HepG2 (cell line): ENCODE data around the gene CYLD. TPM values are rescaled to one million over a fixed set of nuclear protein-coding genes. Genes with fewer than 3 reads are reported as not detected.

Experiments used
- ATAC-seq: fragments of 200-7000 bp; cut with Tn5 transposase; 3 replicates; pipeline ENCODE4 v1.9.1; 2020; ENCODE audit warnings: mild to moderate bottlenecking, moderate library complexity
- BruUV-seq: library from RNA; stranded (reverse); fragments of 400-500 nt; replicated peaks from 2 replicates; lab custom pipeline; 2021; lab: Mats Ljungman, UMichigan
- CTCF ChIA-PET: fragments of 300-600 bp; formaldehyde crosslinking; extraction: SDS; loops from one replicate; lab custom pipeline; 2021; ENCODE audit warnings: low total read pairs, inconsistent platforms, low intra/inter-chr PET ratio; lab: Yijun Ruan, JAX
- POLR2A ChIA-PET: fragments of 350-600 bp; sonication (Branson Sonifier 250); formaldehyde crosslinking; loops from one replicate; lab custom pipeline; 2020; ENCODE audit warnings: antibody characterized with exemption, inconsistent platforms; lab: Yijun Ruan, JAX
- DNase-seq: peaks from one replicate; pipeline ENCODE4 v3.0.0-alpha.2; 2015; ENCODE audit warnings: low spot score
- FAIRE-seq: peaks from 3 replicates; lab custom pipeline; 2011; peaks lifted over from hg19 to GRCh38; lab: Jason Lieb, UNC
- H2AFZ ChIP-seq: one replicate; pipeline ENCODE4 v1.6.1; 2011; ENCODE audit warnings: low read length, inconsistent platforms
- H3K27ac ChIP-seq: fragments of 300-600 bp; 3 replicates; pipeline ENCODE4 v1.8.0; 2011; ENCODE audit warnings: mixed run types, mild to moderate bottlenecking, mixed read lengths, low read length, inconsistent platforms; ENCODE audit not compliant: insufficient read depth; ENCODE audit errors: extremely low read length
- H3K27me3 ChIP-seq, 2 experiments: fragments of 200-600 bp in 1 of 2; 2 replicates in 1 of 2; 3 replicates in 1 of 2; pipeline versions ENCODE4 v1.6.0 to v1.8.0; 2011; ENCODE audit warnings: low read length in 2 of 2, mild to moderate bottlenecking in 2 of 2, moderate library complexity in 2 of 2, inconsistent platforms in 1 of 2; ENCODE audit not compliant: insufficient read depth in 2 of 2, control insufficient read depth in 1 of 2
- H3K36me3 ChIP-seq, 2 experiments: fragments of 200-600 bp in 1 of 2; replicated peaks in 1 of 2; 2 replicates in 1 of 2; 3 replicates in 1 of 2; pipeline versions ENCODE4 v1.5.1 to v1.8.0; 2011; ENCODE audit warnings: low read length in 2 of 2, inconsistent platforms in 1 of 2; ENCODE audit not compliant: insufficient read depth in 2 of 2, control insufficient read depth in 1 of 2
- H3K4me1 ChIP-seq: 2 replicates; pipeline ENCODE4 v1.5.1; 2012; ENCODE audit warnings: low read length, inconsistent platforms; ENCODE audit not compliant: insufficient read depth
- H3K4me2 ChIP-seq: 2 replicates; pipeline ENCODE4 v1.6.0; 2011; ENCODE audit warnings: low read depth, low read length, inconsistent platforms
- H3K4me3 ChIP-seq, 3 experiments: fragments of 200-600 bp in 1 of 3; sonication (generic), shearing (Covaris generic) in 1 of 3; replicated peaks in 1 of 3; 2 replicates each; pipeline ENCODE4 v1.5.1; 2011 to 2016; ENCODE audit warnings: low read length in 3 of 3, inconsistent platforms in 2 of 3, low read depth in 2 of 3, mild to moderate bottlenecking in 2 of 3, control low read depth in 1 of 3, mixed read lengths in 1 of 3; ENCODE audit not compliant: insufficient read depth in 1 of 3
- H3K79me2 ChIP-seq: one replicate; pipeline ENCODE4 v1.6.1; 2011; ENCODE audit warnings: low read length, inconsistent platforms; ENCODE audit not compliant: insufficient read depth
- H3K9ac ChIP-seq: 2 replicates; pipeline ENCODE4 v1.6.0; 2011; ENCODE audit warnings: mild to moderate bottlenecking, low read depth, low read length, inconsistent platforms; ENCODE audit not compliant: insufficient read depth
- H3K9me3 ChIP-seq: 2 replicates; pipeline ENCODE4 v1.5.1; 2012; ENCODE audit warnings: mild to moderate bottlenecking, low read length
- H4K20me1 ChIP-seq: 2 replicates; pipeline ENCODE4 v1.6.0; 2011; ENCODE audit warnings: inconsistent platforms, mild to moderate bottlenecking, low read length, moderate library complexity; ENCODE audit not compliant: insufficient read depth
- AFF4 ChIP-seq: sonication (generic); formaldehyde crosslinking; IDR thresholded peaks from 2 replicates; pipeline ENCODE4 v1.4.0; 2020; ENCODE audit warnings: missing genetic modification reagents
- ATM ChIP-seq: fragments of 450-650 bp; IDR thresholded peaks from 2 replicates; pipeline ENCODE4 v1.7.1; 2017; ENCODE audit warnings: mild to moderate bottlenecking, borderline replicate concordance
- FOXK2 ChIP-seq: fragments of 450-650 bp; IDR thresholded peaks from 2 replicates; pipeline ENCODE4 v1.6.1; 2016
- IKZF1 ChIP-seq: fragments of 450-650 bp; IDR thresholded peaks from 2 replicates; pipeline ENCODE4 v1.7.1; 2016
- KLF11 ChIP-seq: IDR thresholded peaks from 2 replicates; pipeline ENCODE4 v1.6.1; 2016; ENCODE audit warnings: missing compliant biosample characterization
- NR1H2 ChIP-seq: sonication (generic); formaldehyde crosslinking; IDR thresholded peaks from 2 replicates; pipeline ENCODE4 v1.8.1; 2022; ENCODE audit warnings: low read depth, missing genetic modification reagents, borderline replicate concordance
- STAG1 ChIP-seq: sonication (generic); formaldehyde crosslinking; IDR thresholded peaks from 2 replicates; pipeline ENCODE4 v1.4.0; 2020; ENCODE audit warnings: missing genetic modification reagents
- ZNF124 ChIP-seq: sonication (generic); formaldehyde crosslinking; IDR thresholded peaks from 2 replicates; pipeline ENCODE4 v1.4.0; 2020; ENCODE audit warnings: missing genetic modification reagents
- ZNF17 ChIP-seq: sonication (generic); formaldehyde crosslinking; IDR thresholded peaks from 2 replicates; pipeline ENCODE4 v1.5.0; 2020; ENCODE audit warnings: mild to moderate bottlenecking, missing genetic modification reagents
- ZNF276 ChIP-seq: sonication (generic); formaldehyde crosslinking; IDR thresholded peaks from 2 replicates; pipeline ENCODE4 v1.4.0; 2020; ENCODE audit warnings: mild to moderate bottlenecking, low read depth, missing genetic modification reagents
- ZNF580 ChIP-seq: IDR thresholded peaks from 2 replicates; pipeline ENCODE4 v1.6.1; 2016; ENCODE audit warnings: low read depth, borderline replicate concordance
- ZNF609 ChIP-seq: sonication (generic); formaldehyde crosslinking; IDR thresholded peaks from 2 replicates; pipeline ENCODE4 v1.4.0; 2020; ENCODE audit warnings: mild to moderate bottlenecking, missing genetic modification reagents, borderline replicate concordance
- ZNF737 ChIP-seq: sonication (generic); formaldehyde crosslinking; IDR thresholded peaks from 2 replicates; pipeline ENCODE4 v1.5.0; 2020; ENCODE audit warnings: missing genetic modification reagents, mild to moderate bottlenecking, borderline replicate concordance
- WGBS: methylation state at CpG from one replicate; pipeline ENCODE4 v1.1.6; 2017; ENCODE audit warnings: low lambda C conversion rate; 5-methylcytosine and 5-hydroxymethylcytosine counted together
- in situ Hi-C: cut with HindIII; loops from 2 replicates; pipeline ENCODE4 v1.10.0; 2017; ENCODE audit warnings: low pct_unique_long_range_greater_than_20kb; ENCODE audit not compliant: extremely low pct_ligation_motif_present
- intact Hi-C: fragments of 100-400 bp; cut with micrococcal nuclease; formaldehyde crosslinking; loops from one replicate; pipeline ENCODE4 v1.10.0; 2022; ENCODE audit not compliant: unreplicated experiment
- polyA plus RNA-seq, 8 experiments: library from polyadenylated mRNA; depleted of rRNA in 3 of 8; stranded (reverse) in 7 of 8; unstranded in 1 of 8; fragments of >200 nt; fragmentation: Illumina TruSeq in 4 of 8; extraction: Trizol in 4 of 8; gene quantifications; 2 replicates each; pipeline versions ENCODE4 v1.2.1 to v1.2.3, GENCODE V29; 2011 to 2016; ENCODE audit warnings: low read depth in 4 of 8, missing spikeins in 1 of 8, mixed read lengths in 1 of 8; ENCODE audit not compliant: insufficient read depth in 1 of 8
- total RNA-seq, 5 experiments: library from RNA; depleted of rRNA; stranded (reverse); fragments of >200 nt; fragmentation: Illumina TruSeq; extraction: Trizol; gene quantifications; 2 replicates each; pipeline ENCODE4 v1.2.3, GENCODE V29; 2016; ENCODE audit warnings: low read depth in 1 of 5
- TF ChIP-seq, protein P1 (sequence below): sonication (generic); formaldehyde crosslinking; IDR thresholded peaks from 2 replicates; pipeline ENCODE4 v1.5.0; 2020; ENCODE audit warnings: mild to moderate bottlenecking, low read depth, missing genetic modification reagents, borderline replicate concordance

The CYLD gene
- total and polyA plus RNA-seq, 2 of the 13 experiments (the other 11 are each of a cell fraction or from before 2014, with no cell fraction given) = 6.1 to 11.4 TPM

- ATAC-seq (no peak), FAIRE-seq (no peak), DNase-seq (no peak)
- H3K4me3 ChIP-seq = no peak overlapping the region
- H2AFZ ChIP-seq = no peak overlapping the region
- peaks cover 48% of the 10 kb centered on the region for H3K4me1 ChIP-seq
- peaks cover 7 to 47% of the 10 kb centered on the region in 2 experiments; a peak in 4 of 5 replicates for H3K27me3 ChIP-seq
- CTCF ChIA-PET = no interaction called here
- whole genome bisulfite sequencing = 67% methylated on average over 4 of the region's 4 CpGs
- intact Hi-C loops (no loop called here), in situ Hi-C loops (no loop called here)
- H3K9me3 ChIP-seq = no peaks in the 10 kb centered on the region
- BruUV-seq = no TSS peak
- no peaks in the 10 kb centered on the region for H3K79me2 ChIP-seq
- H3K9ac ChIP-seq = no peak overlapping the region
- no peak overlapping the region for H3K27ac ChIP-seq
- POLR2A ChIA-PET = no interaction called here
- no peaks in the 10 kb centered on the region for H4K20me1 ChIP-seq
- no peaks in the 10 kb centered on the region for H3K36me3 ChIP-seq
- H3K4me2 ChIP-seq = no peak overlapping the region
- TF ChIP-seq KLF11 (CRISPR knock-in tag) = no peak
- peak; percentile 27; the same call in 1 of the 2 replicates for TF ChIP-seq ZNF737
- TF ChIP-seq ZNF609 (CRISPR knock-in tag) = no peak
- 0 out of 2 replicates have a peak, but pooled peaks have one; percentile 12 for TF ChIP-seq IKZF1
- TF ChIP-seq FOXK2 = no peak
- no peak for TF ChIP-seq STAG1 (CRISPR knock-in tag)
- no peak for TF ChIP-seq NR1H2 (CRISPR knock-in tag)
- no peak for TF ChIP-seq ZNF580 (CRISPR knock-in tag)
- no peak for TF ChIP-seq ZNF276 (CRISPR knock-in tag)
- no peak for TF ChIP-seq ZNF124 (CRISPR knock-in tag)
- TF ChIP-seq, protein P1, sequence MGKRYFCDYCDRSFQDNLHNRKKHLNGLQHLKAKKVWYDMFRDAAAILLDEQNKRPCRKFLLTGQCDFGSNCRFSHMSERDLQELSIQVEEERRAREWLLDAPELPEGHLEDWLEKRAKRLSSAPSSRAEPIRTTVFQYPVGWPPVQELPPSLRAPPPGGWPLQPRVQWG (CRISPR knock-in tag) = no peak
- 0 out of 2 replicates have a peak, but pooled peaks have one; percentile 46 for TF ChIP-seq ATM
- TF ChIP-seq ZNF17 (CRISPR knock-in tag) = no peak
- TF ChIP-seq AFF4 (CRISPR knock-in tag) = no peak
Measured at GRCh38 chr16:50692644-50692998, 49.3 kb upstream of the CYLD start.
